Fibroblast of mammary gland (primary cell): Measurements from ENCODE around the gene SLC9A1.

Experiments
- DNase-seq: peaks from one replicate; pipeline ENCODE4 v3.0.0-alpha.2; 2010; ENCODE audit warnings: low read depth
- H3K4me3 ChIP-seq: 2 replicates; pipeline ENCODE4 v1.5.1; 2011; ENCODE audit warnings: low read depth, mild to moderate bottlenecking, low read length, moderate library complexity; ENCODE audit not compliant: control insufficient read depth
- CTCF ChIP-seq: conservative IDR thresholded peaks from 2 replicates; pipeline ENCODE4 v1.5.1; 2011; ENCODE audit warnings: low read depth, low read length, inconsistent platforms; ENCODE audit not compliant: control insufficient read depth, insufficient read depth

Gene SLC9A1

GRCh38 chr1:27111626-27112573 lies 43.0 kb downstream of the SLC9A1 start:
- DNase-seq, result peak; percentile 100
- TF ChIP-seq CTCF, result peak; percentile 31
- no peak overlapping the region for H3K4me3 ChIP-seq

GRCh38 chr1:27109103-27109822 lies 45.7 kb downstream of the SLC9A1 start:
- peak; percentile 32 for DNase-seq
- H3K4me3 ChIP-seq, result no peak overlapping the region
- TF ChIP-seq CTCF, result peak; percentile 27

GRCh38 chr1:27108588-27108987 lies 46.3 kb downstream of the SLC9A1 start:
- DNase-seq, result no peak
- no peak overlapping the region for H3K4me3 ChIP-seq
- no peak for TF ChIP-seq CTCF

- TF ChIP-seq CTCF, result no peak
- DNase-seq, result no peak
- no peak overlapping the region for H3K4me3 ChIP-seq
Observed at GRCh38 chr1:27106561-27107323, 48.2 kb downstream of the SLC9A1 start.

- DNase-seq, result no peak
- TF ChIP-seq CTCF, result no peak
- no peak overlapping the region for H3K4me3 ChIP-seq
Observed at GRCh38 chr1:27105018-27105417, 49.9 kb downstream of the SLC9A1 start.

- no peak for DNase-seq
- H3K4me3 ChIP-seq, result no peak overlapping the region
Observed at GRCh38 chr1:27103498-27103897, 51.4 kb downstream of the SLC9A1 start.

More at GRCh38 chr1:27103498-27103897, 51.4 kb downstream of the SLC9A1 start:
- TF ChIP-seq CTCF, result no peak
